Upper lobe of left lung (tissue), 6 donors: ENCODE data around the gene HLA-DOA. TPM values are rescaled to one million over a fixed set of nuclear protein-coding genes. Genes with fewer than 3 reads are reported as not detected.

Source experiments
- ATAC-seq, 2 donors: fragments of 200-7000 bp; cut with Tn5 transposase; one replicate each; pipeline ENCODE4 v1.9.1; 2022; ENCODE audit warnings: mild to moderate bottlenecking in 2 of 2, moderate library complexity in 2 of 2; ENCODE audit not compliant: low FRiP score in 2 of 2
- DNase-seq, 2 donors: peaks; one replicate each; pipeline ENCODE4 v3.0.0-alpha.2; 2019 to 2020
- H3K27ac ChIP-seq, 4 donors: fragments of 200-600 bp; sonication (generic); one replicate each; pipeline ENCODE4 v1.5.1; 2016 to 2019
- H3K27me3 ChIP-seq, 4 donors: fragments of 200-600 bp; sonication (generic); one replicate each; pipeline ENCODE4 v1.5.1; 2017 to 2019
- H3K36me3 ChIP-seq, 4 donors: fragments of 200-600 bp; sonication (generic); one replicate each; pipeline ENCODE4 v1.5.1; 2016 to 2019
- H3K4me1 ChIP-seq, 4 donors: fragments of 200-600 bp; sonication (generic); one replicate each; pipeline ENCODE4 v1.5.1; 2018 to 2019
- H3K4me3 ChIP-seq, 4 donors: fragments of 200-600 bp; sonication (generic); one replicate each; pipeline ENCODE4 v1.5.1; 2017 to 2019; ENCODE audit warnings: mild to moderate bottlenecking in 2 of 4, moderate library complexity in 1 of 4
- H3K9me3 ChIP-seq, 4 donors: fragments of 200-600 bp; sonication (generic); one replicate each; pipeline ENCODE4 v1.5.1; 2018 to 2019
- EP300 ChIP-seq, 4 donors: sonication (generic); formaldehyde crosslinking; IDR thresholded peaks; one replicate each; pipeline ENCODE4 v1.5.1; 2017; ENCODE audit warnings: antibody characterized with exemption in 4 of 4, control low read depth in 2 of 4
- POLR2A ChIP-seq, 4 donors: fragments of 450-650 bp; IDR thresholded peaks; one replicate each; pipeline ENCODE4 v1.5.1; 2016 to 2017; ENCODE audit warnings: antibody characterized with exemption in 4 of 4, mild to moderate bottlenecking in 2 of 4
- POLR2AphosphoS5 ChIP-seq, 2 donors: sonication (generic); formaldehyde crosslinking; IDR thresholded peaks; one replicate each; pipeline ENCODE4 v1.5.1; 2017; ENCODE audit warnings: antibody characterized with exemption in 2 of 2
- WGBS, 2 donors: methylation state at CpG; one replicate each; pipeline ENCODE4 v1.1.5; 2017 to 2018; 5-methylcytosine and 5-hydroxymethylcytosine counted together
- total RNA-seq, 6 donors: library from RNA; depleted of rRNA in 4 of 6; stranded (reverse); fragments of >200 nt in 4 of 6; gene quantifications; one replicate each; pipeline versions ENCODE4 v1.1.0 to v1.2.1, GENCODE V29; 2016 to 2021
- TF ChIP-seq, protein P1 (sequence below), 6 experiments: fragments of 450-650 bp in 4 of 6; fragments of 200-600 bp in 2 of 6; sonication (generic) in 2 of 6; IDR thresholded peaks; one replicate each; pipeline ENCODE4 v1.5.1; 2016 to 2019; ENCODE audit warnings: antibody characterized with exemption in 6 of 6
- donor health status: DM: no; HTN: no; CAD: no; lungs with moderate emphysema.
- donor health status: DM: no; HTN: yes; CAD: no; lungs with severe emphysema.

HLA-DOA gene
- 10 to 100 TPM in 5 of 6 donors, 1 to 10 TPM in 1; 9.4 to 56.8 (median 30.5) TPM for total RNA-seq

DNA sequence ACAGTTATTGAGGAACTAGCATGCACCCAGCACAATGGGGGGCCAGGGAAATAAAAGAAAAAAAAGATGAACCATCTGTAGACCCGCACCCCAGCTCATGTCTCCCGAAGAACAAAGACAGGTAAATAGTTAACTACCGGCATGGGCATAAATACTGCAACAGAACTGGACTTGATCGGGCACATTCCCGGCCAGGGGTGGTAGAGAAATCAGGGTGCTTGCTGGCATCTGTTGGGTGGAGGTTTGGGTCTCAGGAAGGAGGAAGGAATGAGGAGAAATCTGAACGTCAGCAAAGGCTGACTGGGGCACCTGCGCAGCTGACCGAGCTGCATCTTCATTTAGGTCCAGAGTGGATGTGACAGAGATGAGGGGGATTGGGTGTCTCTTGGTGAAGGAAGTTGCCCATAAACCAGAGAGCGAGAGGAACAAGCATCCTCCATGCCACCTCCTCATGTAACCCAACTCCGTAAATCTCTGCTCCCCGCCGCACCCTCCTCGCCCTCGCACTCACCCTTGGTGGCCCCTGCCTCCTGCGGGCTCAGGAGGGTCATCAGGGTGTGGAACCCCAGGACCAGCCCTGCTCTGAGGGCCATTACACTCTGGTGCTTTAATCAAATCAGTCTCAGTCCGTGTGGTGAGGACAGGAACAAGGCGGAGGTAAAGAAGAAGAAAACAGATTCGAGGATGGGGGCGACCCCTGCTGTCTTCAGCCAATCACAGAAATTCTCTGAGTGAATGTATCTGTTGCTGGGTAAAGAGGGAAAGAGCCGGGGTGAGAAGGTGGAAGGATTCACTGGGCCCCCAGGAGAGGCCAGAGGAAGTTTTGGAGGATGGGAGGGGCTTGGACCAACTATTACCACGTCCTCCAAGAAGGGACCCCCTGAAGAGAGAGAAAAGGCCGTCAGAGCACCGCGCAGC is at the start of gene HLA-DOA:
Gene HLA-DOA, minus strand, starts transcription at position 648 of the 918 bp plus-strand sequence.
- Histone ChIP-seq H3K27me3 (peaks cover 0 to 1% (median 0%) of the 10 kb centered on the region in 4 donors), H3K36me3 (no peaks in the 10 kb centered on the region), H3K9me3 (no peaks in the 10 kb centered on the region), H3K4me1 (peaks cover 6 to 14% (median 7%) of the 10 kb centered on the region in 4 donors), H3K27ac (peak within 1 kb of the TSS in 3 of 4 donors; percentile 64 to 80 (median 69)), H3K4me3 (peak within 1 kb of the TSS; percentile 7 to 55 (median 52))
- WGBS, 2 donors = 16 to 22% methylated on average over 24 of the region's 24 CpGs
- TF ChIP-seq, protein P1, sequence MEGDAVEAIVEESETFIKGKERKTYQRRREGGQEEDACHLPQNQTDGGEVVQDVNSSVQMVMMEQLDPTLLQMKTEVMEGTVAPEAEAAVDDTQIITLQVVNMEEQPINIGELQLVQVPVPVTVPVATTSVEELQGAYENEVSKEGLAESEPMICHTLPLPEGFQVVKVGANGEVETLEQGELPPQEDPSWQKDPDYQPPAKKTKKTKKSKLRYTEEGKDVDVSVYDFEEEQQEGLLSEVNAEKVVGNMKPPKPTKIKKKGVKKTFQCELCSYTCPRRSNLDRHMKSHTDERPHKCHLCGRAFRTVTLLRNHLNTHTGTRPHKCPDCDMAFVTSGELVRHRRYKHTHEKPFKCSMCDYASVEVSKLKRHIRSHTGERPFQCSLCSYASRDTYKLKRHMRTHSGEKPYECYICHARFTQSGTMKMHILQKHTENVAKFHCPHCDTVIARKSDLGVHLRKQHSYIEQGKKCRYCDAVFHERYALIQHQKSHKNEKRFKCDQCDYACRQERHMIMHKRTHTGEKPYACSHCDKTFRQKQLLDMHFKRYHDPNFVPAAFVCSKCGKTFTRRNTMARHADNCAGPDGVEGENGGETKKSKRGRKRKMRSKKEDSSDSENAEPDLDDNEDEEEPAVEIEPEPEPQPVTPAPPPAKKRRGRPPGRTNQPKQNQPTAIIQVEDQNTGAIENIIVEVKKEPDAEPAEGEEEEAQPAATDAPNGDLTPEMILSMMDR (IDR thresholded peaks at IDR 0.05) = peak in 1 of 6 experiments; percentile 8
- TF ChIP-seq EP300 (IDR thresholded peaks at IDR 0.05) (no peak), POLR2AphosphoS5 (IDR thresholded peaks at IDR 0.05) (peak in 1 of 2 donors; percentile 41), POLR2A (IDR thresholded peaks at IDR 0.05) (peak in 1 of 4 donors; percentile 60)
- peak in 1 of 2 donors; percentile 46 for DNase-seq
- peak; percentile 56 to 75 for ATAC-seq

DNA sequence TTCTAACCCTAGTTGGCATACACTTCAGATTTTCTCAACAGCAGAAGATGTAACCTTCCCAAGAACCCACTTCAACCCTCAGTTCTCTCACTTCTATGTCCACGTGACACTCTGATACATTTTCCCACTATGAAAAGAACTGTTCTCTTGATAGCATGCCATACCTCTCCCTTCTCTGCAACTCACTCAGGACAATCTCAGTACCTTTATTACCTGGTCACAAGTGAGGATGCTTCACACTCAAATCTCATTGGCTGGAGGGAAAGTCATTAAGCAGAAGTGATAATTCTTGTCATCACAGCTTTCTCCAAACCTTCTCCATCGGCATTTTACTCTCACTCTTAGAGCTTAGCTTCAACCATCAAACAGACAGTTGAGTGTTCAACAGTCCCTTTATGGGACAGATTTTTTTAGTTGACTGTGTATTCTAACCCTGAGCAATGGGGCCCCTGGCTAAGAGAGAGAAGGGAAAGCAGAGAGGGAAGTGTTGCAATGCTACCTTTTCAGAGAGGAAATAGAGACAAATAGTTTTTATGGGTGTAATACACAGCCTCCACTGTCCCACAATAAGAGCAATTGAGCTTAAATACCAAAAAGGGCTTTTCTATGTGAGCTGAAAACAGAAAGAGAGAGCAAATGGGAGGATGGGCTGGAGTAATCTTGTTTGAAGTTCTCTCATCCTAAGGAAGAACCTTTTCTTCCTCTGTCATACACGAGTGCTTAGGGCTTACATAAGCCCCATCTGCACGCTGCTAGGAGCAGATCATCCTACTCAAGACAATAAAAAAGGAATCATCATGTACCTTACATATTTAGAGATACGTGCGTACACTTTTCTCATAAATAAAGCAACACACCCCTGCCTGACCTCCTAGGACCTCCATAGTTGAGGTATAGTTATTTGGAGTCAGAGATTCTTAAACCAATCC is 48.1 kb upstream of the HLA-DOA start:
- TF ChIP-seq POLR2A (IDR thresholded peaks at IDR 0.05) (no peak), POLR2AphosphoS5 (IDR thresholded peaks at IDR 0.05) (no peak), EP300 (IDR thresholded peaks at IDR 0.05) (no peak)
- TF ChIP-seq, protein P1 (IDR thresholded peaks at IDR 0.05) = no peak
- peak overlapping the region in 1 of 4 donors; percentile 6 for H3K27ac ChIP-seq

DNA sequence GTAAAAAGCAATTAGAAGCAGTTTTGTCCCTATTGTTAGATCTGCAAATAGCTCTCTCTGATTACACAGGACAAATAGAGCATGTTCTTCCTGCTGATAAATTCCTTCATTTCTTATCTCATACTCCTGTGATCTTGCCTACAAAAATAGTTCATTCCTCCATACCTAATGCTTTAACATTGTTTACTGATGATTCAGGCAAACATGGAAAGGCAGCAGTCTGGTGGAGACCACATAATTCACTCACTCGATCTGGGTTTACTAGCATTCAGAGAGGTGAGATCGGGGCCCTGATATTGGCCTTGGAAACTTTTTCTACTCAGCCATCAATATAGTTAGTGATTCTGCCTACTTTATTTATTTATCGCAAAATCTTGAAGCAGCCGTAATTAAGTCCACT is 43.8 kb upstream of the HLA-DOA start:
- Histone ChIP-seq H3K4me1 (peaks cover 0 to 10% (median 0%) of the 10 kb centered on the region in 4 donors), H3K27ac (no peak overlapping the region), H3K27me3 (no peaks in the 10 kb centered on the region), H3K36me3 (no peaks in the 10 kb centered on the region), H3K9me3 (no peaks in the 10 kb centered on the region), H3K4me3 (no peak overlapping the region)
- no peak for ATAC-seq
- DNase-seq = no peak
- 46 to 56% methylated on average over 4 of the region's 4 CpGs for WGBS, 2 donors
- TF ChIP-seq POLR2AphosphoS5 (IDR thresholded peaks at IDR 0.05) = no peak
- TF ChIP-seq, protein P1 (IDR thresholded peaks at IDR 0.05) = no peak
- TF ChIP-seq POLR2A (IDR thresholded peaks at IDR 0.05) = no peak
- TF ChIP-seq EP300 (IDR thresholded peaks at IDR 0.05) = no peak

More for the DNA sequence above, 48.1 kb upstream of the HLA-DOA start:
- peaks cover 0 to 10% (median 0%) of the 10 kb centered on the region in 4 donors for H3K4me1 ChIP-seq
- no peaks in the 10 kb centered on the region for H3K36me3 ChIP-seq
- ATAC-seq = no peak
- WGBS, 2 donors = 35 to 67% methylated on average over 6 of the region's 6 CpGs
- no peak overlapping the region for H3K4me3 ChIP-seq
- no peaks in the 10 kb centered on the region for H3K9me3 ChIP-seq
- no peaks in the 10 kb centered on the region for H3K27me3 ChIP-seq
- no peak for DNase-seq

DNA sequence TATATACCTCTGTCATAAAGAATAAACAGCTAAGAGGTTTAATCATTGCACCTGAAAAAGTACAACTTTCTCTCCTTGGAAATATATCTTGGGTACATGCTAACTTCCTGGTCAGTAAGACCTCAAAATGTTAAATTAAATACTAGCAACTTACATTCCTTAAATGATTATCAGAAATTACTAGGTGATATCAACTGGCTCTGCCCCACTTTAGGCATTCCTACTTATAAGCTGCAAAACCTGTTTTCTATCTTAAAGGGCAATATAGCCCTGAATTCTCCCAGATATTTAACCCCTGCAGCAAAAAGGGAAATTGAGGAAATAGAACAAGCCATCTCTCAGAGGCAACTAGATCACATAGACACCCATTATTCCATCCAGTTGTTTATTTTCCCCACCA is 43.2 kb upstream of the HLA-DOA start:
- H3K4me3 ChIP-seq = no peak overlapping the region
- no peak for ATAC-seq
- peaks cover 0 to 7% (median 0%) of the 10 kb centered on the region in 4 donors for H3K4me1 ChIP-seq
- no peak for TF ChIP-seq POLR2A (IDR thresholded peaks at IDR 0.05)
- no peak for TF ChIP-seq EP300 (IDR thresholded peaks at IDR 0.05)
- TF ChIP-seq, protein P1 (IDR thresholded peaks at IDR 0.05) = no peak
- TF ChIP-seq POLR2AphosphoS5 (IDR thresholded peaks at IDR 0.05) = no peak
- no peaks in the 10 kb centered on the region for H3K36me3 ChIP-seq
- DNase-seq = no peak
- no peak overlapping the region for H3K27ac ChIP-seq
- H3K27me3 ChIP-seq = no peaks in the 10 kb centered on the region
- no peaks in the 10 kb centered on the region for H3K9me3 ChIP-seq
